CD8-positive, alpha-beta memory T cell (primary cell): Measurements from ENCODE around the gene P2RX6. TPM values are rescaled to one million over a fixed set of nuclear protein-coding genes. Genes with fewer than 3 reads are reported as not detected.

Experiments
- CTCF ChIA-PET: fragments of 350-600 bp; sonication (Branson Sonifier 250); formaldehyde crosslinking; loops from one replicate; lab custom pipeline; 2021; ENCODE audit warnings: antibody characterized with exemption; lab: Charles Lee
- POLR2A ChIA-PET: fragments of 350-600 bp; sonication (Branson Sonifier 250); formaldehyde crosslinking; loops from one replicate; lab custom pipeline; 2021; ENCODE audit warnings: antibody characterized with exemption; lab: Charles Lee
- DNase-seq, 5 donors: peaks; one replicate each; pipeline versions ENCODE4 v3.0.0 to v3.0.0-alpha.2; 2020 to 2022; ENCODE audit warnings: mixed read lengths in 1 of 5
- H3K27ac ChIP-seq: one replicate; pipeline ENCODE4 v1.7.0; 2013; ENCODE audit warnings: low read depth, mild to moderate bottlenecking, low read length, moderate library complexity
- H3K27me3 ChIP-seq: 2 replicates; pipeline ENCODE4 v1.7.0; 2013; ENCODE audit warnings: low read length, mild to moderate bottlenecking; ENCODE audit not compliant: insufficient read depth, poor library complexity, severe bottlenecking
- H3K36me3 ChIP-seq: 2 replicates; pipeline ENCODE4 v1.7.0; 2013; ENCODE audit warnings: mild to moderate bottlenecking, low read length, moderate library complexity; ENCODE audit not compliant: insufficient read depth
- H3K4me1 ChIP-seq: 2 replicates; pipeline ENCODE4 v1.7.0; 2013; ENCODE audit warnings: mild to moderate bottlenecking, low read length, moderate library complexity; ENCODE audit not compliant: insufficient read depth
- H3K4me3 ChIP-seq: 2 replicates; pipeline ENCODE4 v1.7.0; 2013; ENCODE audit warnings: mild to moderate bottlenecking, low read length
- H3K9me3 ChIP-seq: 2 replicates; pipeline ENCODE4 v1.7.0; 2013; ENCODE audit warnings: mild to moderate bottlenecking, low read length
- H3K27ac Mint-ChIP-seq, 8 donors: one replicate each; pipeline ENCODE4 v1.8.0; 2020 to 2021; ENCODE audit warnings: mixed read lengths in 8 of 8, mild to moderate bottlenecking in 6 of 8, inconsistent platforms in 3 of 8, moderate library complexity in 3 of 8
- H3K27me3 Mint-ChIP-seq, 2 donors: one replicate each; pipeline ENCODE4 v1.8.0; 2020 to 2021; ENCODE audit warnings: mixed read lengths in 2 of 2, mild to moderate bottlenecking in 1 of 2, moderate library complexity in 1 of 2
- H3K36me3 Mint-ChIP-seq, 3 donors: one replicate each; pipeline ENCODE4 v1.8.0; 2020 to 2021; ENCODE audit warnings: mixed read lengths in 3 of 3, inconsistent platforms in 1 of 3, mild to moderate bottlenecking in 1 of 3
- H3K4me1 Mint-ChIP-seq, 3 donors: one replicate each; pipeline ENCODE4 v1.8.0; 2020 to 2021; ENCODE audit warnings: mixed read lengths in 3 of 3, inconsistent platforms in 1 of 3, mild to moderate bottlenecking in 1 of 3
- H3K4me3 Mint-ChIP-seq, 7 donors: one replicate each; pipeline ENCODE4 v1.8.0; 2020 to 2021; ENCODE audit warnings: mixed read lengths in 7 of 7, mild to moderate bottlenecking in 6 of 7, moderate library complexity in 4 of 7, inconsistent platforms in 2 of 7
- H3K9me3 Mint-ChIP-seq, 5 donors: one replicate each; pipeline ENCODE4 v1.8.0; 2020 to 2022; ENCODE audit warnings: mixed read lengths in 5 of 5, mild to moderate bottlenecking in 3 of 5, moderate library complexity in 2 of 5, inconsistent platforms in 1 of 5
- polyA plus RNA-seq: library from polyadenylated mRNA; unstranded; fragments of 300-500 nt; fragmentation: Illumina TruSeq; gene quantifications from one replicate; pipeline ENCODE4 v1.2.3, GENCODE V29; 2021
- total RNA-seq, 2 experiments: library from RNA; stranded (reverse); gene quantifications; one replicate each; pipeline ENCODE4 v1.2.3, GENCODE V29; 2021

The P2RX6 gene
- total and polyA plus RNA-seq, 3 experiments from 2014 or later, result 0.24 to 0.35 (median 0.33) TPM

GRCh38 chr22:20982563-20982882 lies 32.4 kb upstream of the P2RX6 start:
- POLR2A ChIA-PET, result interaction anchor here (0.6 to 1.8 kb wide), 4 partner anchors 16 to 23 kb away, joined by 3 to 9 read pairs (median 6); partner anchors contain the start of gene THAP7
- H3K36me3 Mint-ChIP-seq, result peaks cover 0 to 37% (median 3%) of the 10 kb centered on the region in 3 donors
- no peaks in the 10 kb centered on the region for H3K27me3 Mint-ChIP-seq
- Histone ChIP-seq H3K4me3 (peak overlapping the region; percentile 67), H3K9me3 (peaks cover 9% of the 10 kb centered on the region), H3K36me3 (peaks cover 10% of the 10 kb centered on the region), H3K4me1 (peaks cover 25% of the 10 kb centered on the region), H3K27me3 (no peaks in the 10 kb centered on the region), H3K27ac (peak overlapping the region; percentile 93)
- peaks cover 35 to 51% (median 36%) of the 10 kb centered on the region in 3 donors for H3K4me1 Mint-ChIP-seq
- no peak for DNase-seq
- peak overlapping the region; percentile 86 to 96 (median 94) for H3K4me3 Mint-ChIP-seq
- H3K9me3 Mint-ChIP-seq, result no peaks in the 10 kb centered on the region
- H3K27ac Mint-ChIP-seq, result peak overlapping the region; percentile 81 to 95 (median 93)
- CTCF ChIA-PET, result interaction anchor here (0.6 to 2.0 kb wide), 7 partner anchors 8 to 120 kb away, joined by 3 to 5 read pairs (median 4); no protein-coding TSS in a partner anchor

- DNase-seq, result no peak
- Mint-ChIP-seq H3K9me3 (no peaks in the 10 kb centered on the region), H3K27ac (peak overlapping the region; percentile 81 to 95 (median 93)), H3K27me3 (no peaks in the 10 kb centered on the region), H3K4me1 (peaks cover 35 to 51% (median 36%) of the 10 kb centered on the region in 3 donors), H3K36me3 (peaks cover 0 to 44% (median 5%) of the 10 kb centered on the region in 3 donors), H3K4me3 (peak overlapping the region; percentile 86 to 96 (median 94))
- Histone ChIP-seq H3K4me3 (peak overlapping the region; percentile 67), H3K36me3 (peaks cover 10% of the 10 kb centered on the region), H3K27ac (peak overlapping the region; percentile 93), H3K9me3 (peaks cover 9% of the 10 kb centered on the region), H3K27me3 (no peaks in the 10 kb centered on the region), H3K4me1 (peaks cover 25% of the 10 kb centered on the region)
- ChIA-PET POLR2A (no interaction called here), CTCF (interaction anchor here (2.0 kb wide), 1 partner anchor 119 kb away, joined by 5 read pairs; no protein-coding TSS in a partner anchor)
These were observed 31.7 kb upstream of the P2RX6 start for GRCh38 chr22:20983081-20983771.

GRCh38 chr22:20985720-20986119 lies 29.2 kb upstream of the P2RX6 start:
- Mint-ChIP-seq H3K27ac (no peak overlapping the region), H3K27me3 (peaks cover 0 to 1% of the 10 kb centered on the region in 2 donors), H3K36me3 (peaks cover 0 to 57% (median 5%) of the 10 kb centered on the region in 3 donors), H3K9me3 (no peaks in the 10 kb centered on the region), H3K4me3 (no peak overlapping the region), H3K4me1 (peaks cover 27 to 41% (median 30%) of the 10 kb centered on the region in 3 donors)
- no peaks in the 10 kb centered on the region for H3K27me3 ChIP-seq
- no peak overlapping the region for H3K4me3 ChIP-seq
- ChIA-PET CTCF (no interaction called here), POLR2A (no interaction called here)
- H3K9me3 ChIP-seq, result no peaks in the 10 kb centered on the region
- peaks cover 10% of the 10 kb centered on the region for H3K36me3 ChIP-seq
- peaks cover 24% of the 10 kb centered on the region for H3K4me1 ChIP-seq
- DNase-seq, result no peak
- no peak overlapping the region for H3K27ac ChIP-seq

- Mint-ChIP-seq H3K4me3 (peak overlapping the region in 1 of 7 donors; percentile 4), H3K27ac (peak overlapping the region in 2 of 8 donors; percentile 0 to 11), H3K27me3 (peaks cover 0 to 1% of the 10 kb centered on the region in 2 donors), H3K4me1 (peaks cover 24 to 34% (median 26%) of the 10 kb centered on the region in 3 donors), H3K36me3 (peaks cover 0 to 63% (median 5%) of the 10 kb centered on the region in 3 donors), H3K9me3 (no peaks in the 10 kb centered on the region)
- ChIA-PET CTCF (no interaction called here), POLR2A (no interaction called here)
- Histone ChIP-seq H3K27me3 (no peaks in the 10 kb centered on the region), H3K9me3 (no peaks in the 10 kb centered on the region), H3K27ac (no peak overlapping the region), H3K36me3 (peaks cover 10% of the 10 kb centered on the region), H3K4me3 (no peak overlapping the region), H3K4me1 (peaks cover 18% of the 10 kb centered on the region)
- no peak for DNase-seq
These were observed 28.6 kb upstream of the P2RX6 start for GRCh38 chr22:20986365-20986764.

GRCh38 chr22:20987375-20987774 lies 27.6 kb upstream of the P2RX6 start:
- Histone ChIP-seq H3K36me3 (peaks cover 10% of the 10 kb centered on the region), H3K27me3 (no peaks in the 10 kb centered on the region), H3K27ac (no peak overlapping the region), H3K4me3 (no peak overlapping the region), H3K9me3 (no peaks in the 10 kb centered on the region), H3K4me1 (peaks cover 15% of the 10 kb centered on the region)
- ChIA-PET CTCF (no interaction called here), POLR2A (no interaction called here)
- Mint-ChIP-seq H3K27ac (peak overlapping the region in 1 of 8 donors; percentile 84), H3K4me1 (peaks cover 20 to 29% (median 24%) of the 10 kb centered on the region in 3 donors), H3K36me3 (peaks cover 0 to 67% (median 5%) of the 10 kb centered on the region in 3 donors), H3K27me3 (peaks cover 0 to 1% of the 10 kb centered on the region in 2 donors), H3K4me3 (no peak overlapping the region), H3K9me3 (no peaks in the 10 kb centered on the region)
- DNase-seq, result no peak

- H3K9me3 Mint-ChIP-seq, result no peaks in the 10 kb centered on the region
- H3K4me3 Mint-ChIP-seq, result peak overlapping the region in 1 of 7 donors; percentile 6
- Histone ChIP-seq H3K36me3 (peaks cover 10% of the 10 kb centered on the region), H3K4me1 (peaks cover 2% of the 10 kb centered on the region), H3K4me3 (no peak overlapping the region), H3K27me3 (no peaks in the 10 kb centered on the region), H3K27ac (no peak overlapping the region), H3K9me3 (no peaks in the 10 kb centered on the region)
- peaks cover 6 to 15% (median 12%) of the 10 kb centered on the region in 3 donors for H3K4me1 Mint-ChIP-seq
- no peak for DNase-seq
- peaks cover 0 to 74% (median 5%) of the 10 kb centered on the region in 3 donors for H3K36me3 Mint-ChIP-seq
- ChIA-PET CTCF (no interaction called here), POLR2A (no interaction called here)
- no peak overlapping the region for H3K27ac Mint-ChIP-seq
- H3K27me3 Mint-ChIP-seq, result peaks cover 0 to 1% of the 10 kb centered on the region in 2 donors
These were observed 26.2 kb upstream of the P2RX6 start for GRCh38 chr22:20988573-20989322.

- ChIA-PET CTCF (interaction anchor here (1.3 kb wide), 1 partner anchor 8 kb away, joined by 4 read pairs; the partner anchor contains the start of gene LZTR1), POLR2A (no interaction called here)
- H3K27me3 ChIP-seq, result no peaks in the 10 kb centered on the region
- Mint-ChIP-seq H3K4me1 (peaks cover 0 to 8% (median 6%) of the 10 kb centered on the region in 3 donors), H3K27me3 (peaks cover 0 to 1% of the 10 kb centered on the region in 2 donors), H3K4me3 (no peak overlapping the region), H3K27ac (peak overlapping the region in 1 of 8 donors; percentile 51), H3K36me3 (peaks cover 0 to 69% (median 5%) of the 10 kb centered on the region in 3 donors), H3K9me3 (no peaks in the 10 kb centered on the region)
- peaks cover 7% of the 10 kb centered on the region for H3K36me3 ChIP-seq
- H3K4me3 ChIP-seq, result no peak overlapping the region
- no peak for DNase-seq
- H3K4me1 ChIP-seq, result no peaks in the 10 kb centered on the region
- no peak overlapping the region for H3K27ac ChIP-seq
- H3K9me3 ChIP-seq, result no peaks in the 10 kb centered on the region
These were observed 25.4 kb upstream of the P2RX6 start for GRCh38 chr22:20989323-20990138.
